ENCODE results near the gene TSPEAR.
"Not testable (repeated sequence)": the region's sequence is repeated elsewhere in the genome, so short reads cannot be mapped to it uniquely, and the experiment has no call there.

Gene TSPEAR

DNA sequence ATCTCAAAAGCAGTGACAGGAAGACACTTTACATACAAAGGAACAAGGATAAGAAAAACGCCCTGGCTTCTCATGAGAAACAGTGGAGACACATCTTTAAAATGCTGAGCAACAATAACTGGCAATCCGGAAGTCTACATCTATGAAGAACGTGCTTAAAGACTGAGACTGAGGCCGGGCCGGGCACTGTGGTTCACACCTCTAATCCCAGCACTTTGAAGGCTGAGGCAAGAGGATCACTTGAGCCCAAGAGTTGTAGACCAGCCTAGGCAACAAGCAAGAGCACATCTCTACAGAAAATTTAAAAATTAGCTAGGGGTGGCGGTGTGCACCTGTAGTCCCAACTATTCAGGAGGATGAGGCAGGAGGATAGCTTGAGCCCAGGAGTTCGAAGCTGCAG lies 27.3 kb downstream of the TSPEAR start:
- no peak for DNase-seq (ENCODE audit: low read depth in 3 of 3)

DNA sequence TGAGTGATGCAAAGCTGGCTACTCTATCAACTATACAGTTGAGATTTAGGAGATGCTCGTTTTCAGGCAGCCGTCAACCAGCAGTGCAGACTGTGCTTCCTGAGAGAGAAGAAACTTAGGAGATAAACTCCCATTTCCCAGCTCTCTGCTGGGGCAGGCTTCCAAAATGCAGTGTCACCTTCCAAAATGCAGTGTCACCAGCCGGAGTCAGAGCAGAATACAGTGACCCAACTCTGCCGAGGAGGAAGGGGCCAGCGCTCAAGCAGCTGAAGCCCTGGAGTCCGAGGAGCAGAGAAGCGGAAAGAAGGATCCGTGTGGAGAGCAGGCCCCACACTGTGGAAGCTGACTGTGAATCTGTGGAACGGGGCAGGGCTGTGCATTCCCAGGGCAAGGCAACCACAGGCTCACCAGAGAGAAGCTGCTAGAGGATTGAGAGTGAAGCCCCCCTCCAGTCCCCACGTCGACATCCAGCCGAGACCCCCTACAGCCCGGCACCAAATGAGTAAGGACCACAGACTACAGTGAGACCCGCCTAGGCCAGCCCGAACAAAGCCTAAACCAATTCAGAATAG lies 28.7 kb downstream of the TSPEAR start:
- DNase-seq (ENCODE audit: low read depth in 3 of 3), result no peak

DNA sequence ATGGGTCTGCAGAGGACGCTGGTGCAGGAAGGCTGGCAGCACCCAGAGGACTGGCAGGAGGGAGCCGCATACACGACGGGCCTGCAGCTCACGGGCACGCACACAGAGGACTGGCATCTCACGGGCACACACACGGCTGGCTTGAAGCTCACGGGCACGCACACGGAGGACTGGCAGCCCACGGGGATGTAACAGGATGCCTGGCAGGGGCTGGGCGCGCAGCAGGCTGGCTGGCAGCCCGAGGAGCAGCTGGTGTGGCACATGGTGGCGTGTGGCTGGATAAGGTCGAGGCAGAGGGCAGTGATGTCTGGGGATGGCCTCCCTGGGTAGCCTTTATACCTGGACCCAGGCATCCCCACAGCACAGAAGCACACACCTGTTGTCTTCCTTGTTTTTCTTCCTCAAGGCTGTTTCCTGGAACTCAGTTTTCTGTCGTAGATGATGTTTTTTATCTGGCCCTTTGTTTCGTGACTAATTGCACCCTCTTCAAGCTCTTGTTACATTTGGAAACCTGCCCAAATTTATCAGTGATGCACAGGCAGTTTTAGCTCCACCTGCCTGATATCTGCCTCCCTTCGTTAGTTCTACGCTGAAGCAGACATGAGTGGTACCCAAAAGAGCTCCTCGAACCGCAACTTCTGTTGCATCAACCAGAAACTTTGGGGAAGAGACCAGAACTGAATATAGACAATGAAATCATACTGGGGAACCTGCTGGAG lies 29.4 kb downstream of the TSPEAR start, which contains the start of gene KRTAP12-1:
Gene KRTAP12-1, minus strand, starts transcription at position 303 of the 719 bp plus-strand sequence. Its CDS starts 40 bp downstream, at position 263.
- DNase-seq (ENCODE audit: low read depth in 3 of 3), result no peak

DNA sequence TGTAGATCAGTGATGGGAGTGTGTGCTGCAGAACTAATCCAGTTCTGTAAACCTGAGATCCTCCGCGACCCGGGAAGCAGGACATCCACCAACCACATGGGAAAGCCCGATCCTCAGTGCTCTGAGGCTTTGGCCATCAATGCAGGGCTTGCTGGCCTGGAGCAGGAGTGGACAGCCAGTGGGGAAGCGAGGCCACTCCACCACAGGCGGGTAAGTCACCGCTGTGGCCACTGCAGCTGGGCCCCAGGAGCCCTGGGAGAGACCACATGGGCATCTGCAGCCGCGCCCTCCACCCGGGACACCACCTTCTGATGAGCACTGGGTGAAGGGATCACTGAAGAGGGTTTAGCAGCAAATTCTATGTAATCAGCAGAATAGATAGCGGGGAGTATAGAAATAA lies 30.2 kb downstream of the TSPEAR start:
- no peak for DNase-seq (ENCODE audit: low read depth in 3 of 3)

DNA sequence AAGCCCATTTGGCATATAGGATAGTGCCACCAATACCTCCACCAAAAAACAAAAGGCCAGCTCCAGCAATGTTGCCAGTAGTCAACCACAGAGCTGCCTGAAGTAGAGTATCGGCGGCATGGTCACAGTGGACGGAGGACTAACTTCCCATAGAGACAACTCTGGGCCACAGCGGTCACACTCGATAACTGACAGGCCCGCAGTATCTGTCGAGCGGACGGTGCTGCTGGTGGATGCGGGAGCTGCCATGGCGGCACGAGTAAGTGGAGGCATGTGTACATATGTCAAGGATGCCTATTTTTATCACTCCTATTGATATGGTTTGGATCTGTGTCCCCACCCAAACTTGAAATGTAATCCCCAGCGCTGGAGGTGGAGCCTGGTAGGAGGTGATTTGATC lies 33.5 kb downstream of the TSPEAR start:
- no peak for DNase-seq (ENCODE audit: low read depth in 3 of 3)

DNA sequence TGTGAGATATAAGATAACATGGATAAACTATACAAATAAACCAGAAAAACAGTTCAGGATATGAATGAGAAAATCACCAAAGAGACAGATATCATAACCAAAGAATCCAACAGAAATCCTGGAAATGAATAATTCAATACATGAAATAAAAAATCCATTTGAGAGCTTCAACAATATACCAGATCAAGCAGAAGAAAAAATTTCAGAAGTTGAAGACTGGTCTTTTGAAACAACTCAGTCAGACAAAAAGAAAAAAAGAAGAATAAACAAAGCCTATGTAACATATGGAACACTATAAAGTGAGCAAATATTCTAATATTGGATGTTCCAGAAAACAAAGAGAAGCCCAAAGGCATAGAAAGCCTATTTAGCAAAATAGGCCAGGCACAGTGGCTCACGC lies 39.5 kb downstream of the TSPEAR start:
- DNase-seq (ENCODE audit: low read depth in 3 of 3), result no peak

DNA sequence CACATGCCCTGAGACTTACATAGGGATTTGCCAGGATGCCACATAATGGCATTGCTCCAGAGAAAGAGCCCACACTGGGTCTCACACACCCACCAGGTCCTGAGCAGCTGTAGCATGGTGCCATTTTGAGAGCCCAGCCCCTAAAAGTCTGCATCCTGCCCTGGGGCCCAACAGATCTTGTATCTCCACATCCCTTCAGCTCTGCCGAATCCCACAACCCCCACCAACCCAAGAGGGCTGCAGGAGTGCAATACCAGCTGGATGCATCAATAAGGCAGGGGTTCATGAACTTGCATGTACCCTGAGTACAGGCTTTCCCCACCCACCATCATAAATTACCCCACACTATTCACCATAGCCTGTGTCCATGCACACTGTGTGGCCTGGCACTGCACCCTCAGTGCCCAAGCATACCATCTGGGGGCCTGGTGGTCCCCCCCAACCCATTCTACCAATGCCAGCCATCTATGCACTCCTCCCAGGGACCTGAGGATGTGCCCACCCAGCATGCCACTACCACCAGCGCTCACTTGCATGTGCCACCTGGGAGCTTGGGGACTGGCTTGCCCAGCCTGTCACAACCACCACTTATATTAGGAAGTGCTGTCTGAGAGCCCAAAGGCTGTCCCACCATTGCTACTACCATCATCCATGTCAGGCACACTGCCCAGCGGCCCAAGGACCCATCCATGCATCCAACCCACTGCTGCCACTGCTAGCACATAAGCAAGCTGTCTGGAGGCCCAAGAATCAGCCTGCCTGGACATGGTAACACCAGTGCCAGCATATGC lies 40.5 kb downstream of the TSPEAR start:
- no peak for DNase-seq (ENCODE audit: low read depth in 3 of 3)

DNA sequence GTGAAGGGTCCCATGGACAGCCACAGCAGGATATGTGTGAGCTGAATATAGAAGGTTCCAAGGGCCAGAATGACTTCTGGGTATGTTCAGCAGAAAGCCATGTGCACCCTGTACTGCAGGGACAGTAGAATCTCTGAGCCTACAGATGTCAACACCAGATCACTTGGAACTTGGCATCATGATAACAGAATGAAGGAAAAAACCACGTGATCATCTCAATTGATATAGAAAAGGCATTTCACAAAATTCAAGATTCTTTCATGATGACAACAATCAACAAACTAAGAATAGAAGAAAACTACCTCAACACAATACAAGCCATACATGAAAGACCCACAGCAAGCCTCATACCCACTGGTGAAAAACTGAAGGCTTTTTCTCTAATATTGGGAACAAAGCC lies 43.8 kb downstream of the TSPEAR start:
- no peak for DNase-seq (ENCODE audit: low read depth in 3 of 3)

DNA sequence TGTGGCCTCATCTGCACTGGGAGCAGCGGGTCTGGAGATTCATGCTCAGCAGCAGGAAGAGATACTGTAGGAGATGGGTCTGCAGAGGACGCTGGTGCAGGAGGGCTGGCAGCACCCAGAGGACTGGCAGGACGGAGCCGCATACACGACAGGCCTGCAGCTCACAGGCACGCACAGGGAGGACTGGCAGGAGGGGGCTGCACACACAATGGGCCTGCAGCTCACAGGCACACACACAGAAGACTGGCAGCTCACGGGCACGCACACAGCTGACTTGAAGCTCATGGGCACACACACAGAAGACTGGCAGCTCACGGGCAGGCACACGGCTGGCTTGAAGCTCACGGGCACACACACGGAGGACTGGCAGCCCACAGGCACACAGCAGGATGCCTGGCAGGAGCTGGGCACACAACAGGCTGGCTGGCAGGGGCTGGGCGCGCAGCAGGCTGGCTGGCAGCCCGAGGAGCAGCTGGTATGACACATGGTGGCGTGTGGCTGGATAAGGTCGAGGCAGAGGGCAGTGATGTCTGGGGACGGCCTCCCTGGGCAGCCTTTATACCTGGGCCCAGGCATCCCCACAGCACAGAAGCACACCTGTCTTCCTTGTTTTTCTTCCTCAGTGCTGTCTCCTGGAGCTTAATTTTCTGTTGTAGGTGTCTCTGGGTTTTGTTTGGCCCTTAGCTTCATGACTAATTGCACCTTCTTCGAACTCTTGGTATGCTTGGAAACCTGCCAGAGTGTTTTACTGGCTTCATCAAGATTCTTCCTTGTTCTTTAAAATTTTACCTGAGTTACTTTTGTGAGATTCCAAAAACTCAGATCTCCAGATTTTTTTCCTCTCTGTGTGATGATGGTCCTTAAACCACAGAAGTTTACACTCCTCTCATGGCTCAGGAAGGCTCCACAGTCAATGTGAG lies 44.7 kb downstream of the TSPEAR start, which contains the start of gene KRTAP12-2:
Gene KRTAP12-2, minus strand, starts transcription at position 527 of the 920 bp plus-strand sequence. Its CDS starts 41 bp downstream, at position 486.
- DNase-seq (ENCODE audit: low read depth in 3 of 3), result no peak

DNA sequence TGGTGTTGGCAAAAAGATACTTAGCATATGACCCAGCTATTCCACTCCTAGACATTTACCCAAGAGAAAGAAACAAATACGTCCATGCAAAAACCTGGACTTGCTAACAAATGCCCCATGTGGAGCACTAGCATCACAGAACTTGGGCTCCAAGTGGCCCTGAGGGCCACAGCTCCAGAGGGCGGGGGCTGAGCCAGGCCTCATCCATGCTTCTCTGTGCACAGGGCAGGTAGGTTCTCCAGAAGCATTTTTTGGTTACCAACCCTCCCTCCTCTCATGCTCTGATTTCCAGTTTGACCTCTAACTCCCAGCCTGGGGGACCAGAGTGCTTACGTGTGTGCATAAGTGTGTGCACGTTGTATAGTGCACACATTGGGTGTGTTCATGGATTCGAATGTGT lies 46.7 kb downstream of the TSPEAR start:
- DNase-seq (ENCODE audit: low read depth in 3 of 3), result no peak

DNA sequence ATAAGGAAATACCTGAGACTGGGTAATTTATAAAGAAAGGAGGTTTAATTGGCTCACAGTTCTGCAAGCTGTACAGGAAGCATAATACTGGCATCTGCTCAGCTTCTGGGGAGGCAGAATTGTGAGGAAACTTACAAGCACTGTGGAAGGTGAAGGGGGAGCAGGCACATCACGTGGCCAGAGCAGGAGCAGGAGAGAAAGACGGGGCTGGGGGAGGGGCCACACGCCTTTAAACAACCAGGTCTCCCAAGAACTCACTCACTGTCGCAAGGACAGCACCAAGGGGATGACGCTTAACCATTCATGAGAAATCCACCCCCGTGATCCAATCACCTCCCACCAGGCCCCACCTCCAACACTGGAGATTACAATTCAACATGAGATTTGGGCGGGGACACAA lies 49.8 kb downstream of the TSPEAR start:
- not testable (repeated sequence) for DNase-seq (ENCODE audit: low read depth in 3 of 3)

DNA sequence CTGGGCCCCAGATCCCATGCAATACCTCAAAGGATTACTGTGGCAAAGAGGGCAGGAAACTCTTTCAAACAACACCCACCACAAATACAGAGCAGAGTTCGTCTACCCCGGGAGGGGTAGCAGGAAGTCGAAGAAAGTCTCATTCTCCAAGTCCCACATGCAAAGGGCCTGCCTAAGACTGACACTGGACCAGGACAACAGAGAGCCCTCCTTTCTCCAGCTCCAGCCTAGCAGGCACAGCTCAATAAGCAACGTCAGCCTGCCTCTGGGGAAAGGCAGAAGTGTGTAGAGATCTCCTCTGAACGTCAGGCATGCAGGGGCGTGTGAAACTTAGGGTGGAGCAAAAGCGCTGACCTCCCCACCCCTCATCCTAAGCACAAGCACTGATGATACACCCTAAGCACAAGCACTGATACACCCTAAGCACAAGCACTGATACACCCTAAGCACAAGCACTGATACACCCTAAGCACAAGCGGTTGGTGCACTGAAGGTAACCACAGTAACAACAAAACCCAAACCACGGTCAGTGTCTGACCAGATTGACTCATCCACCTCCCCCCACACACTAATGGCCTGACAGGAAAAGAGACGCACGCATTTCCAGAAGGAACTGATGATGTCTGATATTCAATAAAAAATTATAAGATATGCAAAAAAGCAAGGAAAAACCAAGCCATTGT lies 52.3 kb downstream of the TSPEAR start:
- no peak for DNase-seq (ENCODE audit: low read depth in 3 of 3)

DNA sequence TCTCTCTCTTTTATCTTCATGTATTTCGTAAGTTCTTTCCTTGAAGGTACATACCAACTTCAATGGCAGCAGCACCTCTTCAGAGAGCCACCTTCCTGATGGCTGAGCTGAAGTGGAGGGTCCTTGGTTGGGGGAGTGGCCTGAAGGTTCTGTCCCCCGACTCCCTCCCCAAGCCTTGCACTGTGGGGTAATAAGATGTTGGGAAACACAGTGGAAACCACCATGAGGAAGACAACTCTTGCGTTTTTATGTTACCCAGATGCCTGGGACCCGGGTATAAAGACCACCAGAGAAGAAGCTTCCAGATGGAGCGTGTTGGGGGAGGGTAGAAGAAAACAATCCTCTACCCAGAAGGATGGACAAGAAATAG lies 52.8 kb downstream of the TSPEAR start:
- DNase-seq (ENCODE audit: low read depth in 3 of 3), result no peak

DNA sequence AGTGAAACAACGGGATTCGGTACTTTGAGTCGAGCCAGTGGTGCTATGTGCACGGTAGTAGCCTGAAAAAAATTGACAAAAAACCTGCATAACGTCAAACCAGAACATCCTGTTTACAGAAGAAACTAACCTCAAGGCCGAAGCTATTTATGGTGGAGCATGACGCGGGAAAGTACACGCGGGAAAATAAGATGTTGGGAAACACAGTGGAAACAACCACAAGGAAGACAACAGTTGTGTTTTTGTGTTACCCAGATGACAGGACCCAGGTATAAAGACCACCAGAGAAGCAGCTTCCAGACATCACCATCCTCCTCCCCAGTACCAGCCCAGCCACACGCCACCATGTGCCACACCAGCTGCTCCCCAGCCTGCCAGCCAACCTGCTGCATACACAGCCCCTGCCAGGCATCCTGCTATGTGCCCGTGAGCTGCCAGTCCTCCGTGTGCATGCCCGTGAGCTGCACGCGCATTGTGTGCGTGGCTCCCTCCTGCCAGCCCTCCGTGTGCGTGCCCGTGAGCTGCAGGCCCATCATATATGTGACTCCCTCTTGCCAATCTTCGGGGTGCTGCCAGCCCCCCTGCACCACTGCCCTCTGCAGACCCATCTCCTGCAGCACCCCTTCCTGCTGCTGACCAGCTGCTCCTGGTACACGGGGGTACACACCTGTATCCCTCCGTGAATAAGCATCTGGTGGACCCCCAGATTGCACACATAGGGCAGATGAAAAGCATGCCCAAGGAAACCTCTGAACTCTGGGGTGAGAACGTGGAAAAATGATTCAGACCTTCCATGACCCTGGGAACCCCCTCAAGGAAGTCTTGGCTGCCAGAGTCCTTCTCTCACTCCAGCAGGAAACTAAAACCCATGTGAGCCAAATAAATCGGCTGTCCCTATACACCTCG lies 53.5 kb downstream of the TSPEAR start, which contains the start of gene KRTAP12-3:
Gene KRTAP12-3, plus strand, starts transcription at position 298 of the 906 bp plus-strand sequence. Its CDS starts 48 bp downstream, at position 346.
- DNase-seq (ENCODE audit: low read depth in 3 of 3), result peak in 2 of 3 experiments; percentile 4 to 10

DNA sequence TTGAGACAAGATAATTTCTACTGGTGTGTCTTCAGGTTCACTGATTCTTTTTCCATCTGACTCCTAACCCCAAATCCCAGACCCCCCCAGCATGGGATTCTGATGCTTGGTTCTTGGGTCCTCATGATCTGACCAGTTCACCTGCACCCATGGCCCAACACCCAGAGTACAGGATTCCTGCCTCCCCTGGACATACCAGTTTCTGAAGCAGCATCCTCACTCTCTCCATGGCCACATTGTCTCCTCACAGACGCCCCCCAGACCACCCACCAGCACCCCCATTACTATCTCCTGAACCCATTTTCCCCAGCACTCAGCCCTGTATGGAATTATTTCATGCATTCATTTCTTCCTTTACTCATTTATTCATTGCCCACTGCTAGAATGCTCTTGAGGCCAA lies 54.5 kb downstream of the TSPEAR start:
- no peak for DNase-seq (ENCODE audit: low read depth in 3 of 3)

DNA sequence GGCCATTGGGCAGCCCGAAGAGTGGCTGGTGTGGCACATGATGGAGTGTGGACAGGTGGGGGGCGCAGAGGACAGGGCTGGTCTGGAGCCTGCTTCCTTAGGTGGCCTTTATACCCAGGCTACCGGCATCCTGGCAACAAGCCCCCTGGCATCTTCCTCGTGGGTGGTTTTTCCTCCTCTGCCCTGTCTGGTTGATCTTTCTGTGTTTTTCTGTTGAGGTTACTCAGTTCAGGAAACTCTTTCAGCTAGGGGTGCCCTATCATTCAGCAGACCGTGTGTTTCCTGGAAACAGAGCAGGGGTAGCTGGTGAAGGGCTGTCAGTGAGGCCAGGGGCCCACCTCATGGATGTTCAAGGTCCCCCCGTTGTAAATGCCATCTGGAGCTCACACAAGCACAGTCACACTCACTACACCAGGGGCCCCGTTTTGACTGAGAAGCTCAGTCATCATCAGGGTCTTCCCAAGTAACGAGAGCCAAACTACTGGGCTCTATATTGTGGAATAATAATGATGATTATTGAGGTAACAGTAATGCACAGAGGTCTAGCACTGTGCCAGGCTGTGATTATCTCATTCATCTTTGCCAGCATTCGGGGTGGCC lies 56.7 kb downstream of the TSPEAR start, which contains the start of gene KRTAP12-4:
Gene KRTAP12-4, minus strand, starts transcription at position 84 of the 600 bp plus-strand sequence. Its CDS starts 45 bp downstream, at position 39.
- no peak for DNase-seq (ENCODE audit: low read depth in 3 of 3)

DNA sequence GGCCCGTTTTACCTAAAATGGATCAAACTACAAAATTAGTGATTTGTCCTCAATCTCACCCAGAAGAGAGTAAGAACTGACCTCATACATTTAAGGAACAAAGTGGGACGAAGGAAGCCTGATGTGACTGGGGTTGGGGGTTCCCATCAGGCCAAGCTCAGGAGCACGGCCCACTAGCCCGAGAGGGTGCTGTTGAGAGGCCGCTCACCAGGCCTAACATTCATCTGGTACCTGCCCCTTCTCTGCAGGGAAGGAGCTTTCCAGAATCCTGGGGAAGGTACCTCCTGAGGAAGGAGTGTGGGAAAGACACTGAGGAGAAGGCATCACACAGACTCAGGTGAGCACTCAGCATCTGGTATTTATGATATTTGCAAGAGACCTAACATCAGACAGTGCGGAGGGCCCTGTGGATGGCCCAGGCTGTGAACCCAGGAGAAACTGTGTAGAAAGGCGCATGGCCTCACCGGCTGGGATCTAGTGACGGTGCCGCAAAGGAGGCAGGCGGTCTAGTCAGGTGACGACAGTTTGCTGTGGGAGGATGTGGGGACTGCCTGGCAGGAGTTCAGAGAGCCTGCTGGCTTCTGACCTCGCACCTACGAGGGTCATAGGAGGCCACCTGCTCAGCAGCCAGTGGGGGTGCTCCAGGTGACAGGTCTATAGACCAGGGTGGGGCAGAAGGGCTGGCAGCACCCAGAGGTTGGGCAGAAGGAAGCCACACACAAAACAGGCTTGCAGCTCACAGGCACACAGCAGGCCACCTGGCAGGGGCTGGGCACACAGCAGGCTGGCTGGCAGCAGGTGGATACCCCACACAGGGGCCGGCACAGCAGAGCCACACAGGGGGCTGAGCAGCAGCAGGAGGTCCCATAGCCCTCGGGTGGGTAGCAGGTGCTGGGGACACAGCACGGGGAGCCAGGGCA lies 57.5 kb downstream of the TSPEAR start:
- DNase-seq (ENCODE audit: low read depth in 3 of 3), result peak in 1 of 3 experiments; percentile 8

DNA sequence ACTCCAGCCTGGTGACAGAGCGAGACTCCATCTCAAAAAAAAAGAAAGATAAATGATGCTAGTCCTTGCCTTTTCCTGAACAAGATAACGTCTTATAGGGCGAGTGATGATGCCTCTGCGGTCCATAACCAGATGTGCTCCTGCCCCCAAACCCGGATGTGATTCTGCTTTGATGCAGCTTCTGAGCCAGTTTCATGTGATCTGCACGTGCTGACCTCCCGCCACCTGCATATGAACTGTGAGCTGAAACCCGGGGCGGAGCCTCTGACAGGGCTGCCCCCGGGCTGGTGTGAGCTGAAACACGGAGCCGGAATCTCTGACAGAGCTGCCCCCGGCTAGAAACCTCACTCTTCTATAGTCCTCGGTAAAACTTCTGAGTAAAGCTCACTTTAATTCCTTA lies 58.2 kb downstream of the TSPEAR start:
- no peak for DNase-seq (ENCODE audit: low read depth in 3 of 3)
